A549 (cell line): Measurements from ENCODE around the gene SYNE2.
"Not testable (repeated sequence)": the region's sequence is repeated elsewhere in the genome, so short reads cannot be mapped to it uniquely, and the experiment has no call there.

Source experiments
- CBX2 ChIP-seq: fragments of 200-600 bp; sonication (generic); IDR thresholded peaks from 2 replicates; pipeline ENCODE4 v1.6.1; 2016; ENCODE audit warnings: low read depth, mild to moderate bottlenecking, borderline replicate concordance
- CEBPB ChIP-seq, 2 experiments: fragments of >200 bp in 1 of 2; sonication (Bioruptor Twin) in 1 of 2; formaldehyde crosslinking in 1 of 2; IDR thresholded peaks; 2 replicates each; pipeline ENCODE4 v1.6.1; 2012 to 2016
- EP300 ChIP-seq, 2 experiments: fragments of >200 bp; sonication (Bioruptor Twin); formaldehyde crosslinking; IDR thresholded peaks; 2 replicates in 1 of 2; 3 replicates in 1 of 2; pipeline ENCODE4 v1.6.1; 2016 to 2017
- GATA3 ChIP-seq: IDR thresholded peaks from 2 replicates; pipeline ENCODE4 v1.6.1; 2012; ENCODE audit warnings: borderline replicate concordance
- KDM5A ChIP-seq: fragments of 200-600 bp; sonication (generic); IDR thresholded peaks from 2 replicates; pipeline ENCODE4 v1.6.1; 2016; ENCODE audit warnings: antibody characterized with exemption, mild to moderate bottlenecking
- POLR2A ChIP-seq: IDR thresholded peaks from 2 replicates; pipeline ENCODE4 v1.6.1; 2012; ENCODE audit warnings: mild to moderate bottlenecking, low read length
- RFX5 ChIP-seq: fragments of 450-650 bp; IDR thresholded peaks from 2 replicates; pipeline ENCODE4 v1.7.1; 2014; ENCODE audit warnings: antibody characterized with exemption, mild to moderate bottlenecking, moderate library complexity
- SMC3 ChIP-seq: fragments of >200 bp; sonication (Bioruptor Twin); formaldehyde crosslinking; IDR thresholded peaks from 3 replicates; pipeline ENCODE4 v1.6.1; 2018; ENCODE audit warnings: inconsistent platforms
- TFCP2L1 ChIP-seq: fragments of 250-450 bp; sonication (Bioruptor Pico); IDR thresholded peaks from 2 replicates; pipeline ENCODE4 v1.5.0; 2021; ENCODE audit warnings: mild to moderate bottlenecking
- TF ChIP-seq, protein P1 (sequence below): fragments of >200 bp; sonication (Bioruptor Twin); formaldehyde crosslinking; IDR thresholded peaks from 3 replicates; pipeline ENCODE4 v1.5.1; 2016
- TF ChIP-seq, protein P2 (sequence below): IDR thresholded peaks from 2 replicates; pipeline ENCODE4 v1.6.1; 2012
- TF ChIP-seq, protein P3 (sequence below): fragments of 150-350 bp; IDR thresholded peaks from 2 replicates; pipeline ENCODE4 v1.6.1; 2014; ENCODE audit warnings: low read depth, mild to moderate bottlenecking, low read length
- TF ChIP-seq, protein P4 (sequence below): fragments of >200 bp; sonication (Bioruptor Twin); formaldehyde crosslinking; IDR thresholded peaks from 3 replicates; pipeline ENCODE4 v1.6.1; 2016
- TF ChIP-seq, protein P5 (sequence below): fragments of 250-450 bp; sonication (Bioruptor Pico); IDR thresholded peaks from 2 replicates; pipeline ENCODE4 v1.5.0; 2021; ENCODE audit warnings: mild to moderate bottlenecking, moderate library complexity, borderline replicate concordance

DNA sequence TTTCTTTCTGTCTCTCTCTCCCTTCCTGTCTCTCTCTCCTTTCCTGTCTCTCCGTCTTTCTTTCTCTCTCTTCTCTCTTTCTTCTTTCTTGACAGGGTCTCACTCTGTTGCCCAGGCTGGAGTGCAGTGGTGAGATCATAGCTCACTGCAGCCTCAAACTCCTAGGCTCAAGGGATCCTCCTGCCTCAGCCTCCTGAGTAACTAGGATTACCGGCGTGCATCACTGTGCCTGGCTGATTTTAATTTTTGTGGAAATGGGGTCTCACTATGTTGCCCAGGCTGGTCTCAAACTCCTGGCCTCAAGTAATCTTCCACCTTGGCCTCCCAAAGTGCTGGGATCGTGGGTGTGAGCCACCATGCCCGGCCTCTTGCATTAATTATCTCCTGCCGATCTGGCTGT lies 358.1 kb downstream of the SYNE2 start:
- not testable (repeated sequence) for TF ChIP-seq RFX5; TFCP2L1 (CRISPR knock-in tag); KDM5A; POLR2A; GATA3; EP300 (IDR thresholded peaks at IDR 0.05); CBX2; CEBPB (IDR thresholded peaks at IDR 0.05); SMC3
- TF ChIP-seq, protein P1, sequence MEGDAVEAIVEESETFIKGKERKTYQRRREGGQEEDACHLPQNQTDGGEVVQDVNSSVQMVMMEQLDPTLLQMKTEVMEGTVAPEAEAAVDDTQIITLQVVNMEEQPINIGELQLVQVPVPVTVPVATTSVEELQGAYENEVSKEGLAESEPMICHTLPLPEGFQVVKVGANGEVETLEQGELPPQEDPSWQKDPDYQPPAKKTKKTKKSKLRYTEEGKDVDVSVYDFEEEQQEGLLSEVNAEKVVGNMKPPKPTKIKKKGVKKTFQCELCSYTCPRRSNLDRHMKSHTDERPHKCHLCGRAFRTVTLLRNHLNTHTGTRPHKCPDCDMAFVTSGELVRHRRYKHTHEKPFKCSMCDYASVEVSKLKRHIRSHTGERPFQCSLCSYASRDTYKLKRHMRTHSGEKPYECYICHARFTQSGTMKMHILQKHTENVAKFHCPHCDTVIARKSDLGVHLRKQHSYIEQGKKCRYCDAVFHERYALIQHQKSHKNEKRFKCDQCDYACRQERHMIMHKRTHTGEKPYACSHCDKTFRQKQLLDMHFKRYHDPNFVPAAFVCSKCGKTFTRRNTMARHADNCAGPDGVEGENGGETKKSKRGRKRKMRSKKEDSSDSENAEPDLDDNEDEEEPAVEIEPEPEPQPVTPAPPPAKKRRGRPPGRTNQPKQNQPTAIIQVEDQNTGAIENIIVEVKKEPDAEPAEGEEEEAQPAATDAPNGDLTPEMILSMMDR = not testable (repeated sequence)
- TF ChIP-seq, protein P2, sequence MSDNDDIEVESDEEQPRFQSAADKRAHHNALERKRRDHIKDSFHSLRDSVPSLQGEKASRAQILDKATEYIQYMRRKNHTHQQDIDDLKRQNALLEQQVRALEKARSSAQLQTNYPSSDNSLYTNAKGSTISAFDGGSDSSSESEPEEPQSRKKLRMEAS = not testable (repeated sequence)
- TF ChIP-seq, protein P3, sequence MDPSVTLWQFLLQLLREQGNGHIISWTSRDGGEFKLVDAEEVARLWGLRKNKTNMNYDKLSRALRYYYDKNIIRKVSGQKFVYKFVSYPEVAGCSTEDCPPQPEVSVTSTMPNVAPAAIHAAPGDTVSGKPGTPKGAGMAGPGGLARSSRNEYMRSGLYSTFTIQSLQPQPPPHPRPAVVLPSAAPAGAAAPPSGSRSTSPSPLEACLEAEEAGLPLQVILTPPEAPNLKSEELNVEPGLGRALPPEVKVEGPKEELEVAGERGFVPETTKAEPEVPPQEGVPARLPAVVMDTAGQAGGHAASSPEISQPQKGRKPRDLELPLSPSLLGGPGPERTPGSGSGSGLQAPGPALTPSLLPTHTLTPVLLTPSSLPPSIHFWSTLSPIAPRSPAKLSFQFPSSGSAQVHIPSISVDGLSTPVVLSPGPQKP = not testable (repeated sequence)
- TF ChIP-seq, protein P4, sequence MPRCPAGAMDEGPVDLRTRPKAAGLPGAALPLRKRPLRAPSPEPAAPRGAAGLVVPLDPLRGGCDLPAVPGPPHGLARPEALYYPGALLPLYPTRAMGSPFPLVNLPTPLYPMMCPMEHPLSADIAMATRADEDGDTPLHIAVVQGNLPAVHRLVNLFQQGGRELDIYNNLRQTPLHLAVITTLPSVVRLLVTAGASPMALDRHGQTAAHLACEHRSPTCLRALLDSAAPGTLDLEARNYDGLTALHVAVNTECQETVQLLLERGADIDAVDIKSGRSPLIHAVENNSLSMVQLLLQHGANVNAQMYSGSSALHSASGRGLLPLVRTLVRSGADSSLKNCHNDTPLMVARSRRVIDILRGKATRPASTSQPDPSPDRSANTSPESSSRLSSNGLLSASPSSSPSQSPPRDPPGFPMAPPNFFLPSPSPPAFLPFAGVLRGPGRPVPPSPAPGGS = not testable (repeated sequence)
- TF ChIP-seq, protein P5, sequence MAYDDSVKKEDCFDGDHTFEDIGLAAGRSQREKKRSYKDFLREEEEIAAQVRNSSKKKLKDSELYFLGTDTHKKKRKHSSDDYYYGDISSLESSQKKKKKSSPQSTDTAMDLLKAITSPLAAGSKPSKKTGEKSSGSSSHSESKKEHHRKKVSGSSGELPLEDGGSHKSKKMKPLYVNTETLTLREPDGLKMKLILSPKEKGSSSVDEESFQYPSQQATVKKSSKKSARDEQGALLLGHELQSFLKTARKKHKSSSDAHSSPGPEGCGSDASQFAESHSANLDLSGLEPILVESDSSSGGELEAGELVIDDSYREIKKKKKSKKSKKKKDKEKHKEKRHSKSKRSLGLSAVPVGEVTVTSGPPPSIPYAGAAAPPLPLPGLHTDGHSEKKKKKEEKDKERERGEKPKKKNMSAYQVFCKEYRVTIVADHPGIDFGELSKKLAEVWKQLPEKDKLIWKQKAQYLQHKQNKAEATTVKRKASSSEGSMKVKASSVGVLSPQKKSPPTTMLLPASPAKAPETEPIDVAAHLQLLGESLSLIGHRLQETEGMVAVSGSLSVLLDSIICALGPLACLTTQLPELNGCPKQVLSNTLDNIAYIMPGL (CRISPR knock-in tag) = not testable (repeated sequence)
